Muscle layer of colon (tissue), 2 donors: ENCODE results near the gene COBL.

Source experiments
- H3K27ac ChIP-seq: one replicate; pipeline ENCODE4 v1.7.0; 2013; ENCODE audit warnings: low read depth, mild to moderate bottlenecking, low read length, moderate library complexity
- H3K27me3 ChIP-seq, 2 donors: one replicate each; pipeline ENCODE4 v1.7.0; 2013; ENCODE audit warnings: low read length in 2 of 2, mild to moderate bottlenecking in 2 of 2; ENCODE audit not compliant: insufficient read depth in 2 of 2, control insufficient read depth in 1 of 2
- H3K36me3 ChIP-seq: one replicate; pipeline ENCODE4 v1.7.0; 2013; ENCODE audit warnings: mild to moderate bottlenecking, low read length; ENCODE audit not compliant: insufficient read depth
- H3K4me1 ChIP-seq: one replicate; pipeline ENCODE4 v1.7.0; 2013; ENCODE audit warnings: mild to moderate bottlenecking, low read length; ENCODE audit not compliant: insufficient read depth
- H3K4me3 ChIP-seq, 2 donors: one replicate each; pipeline ENCODE4 v1.7.0; 2013; ENCODE audit warnings: low read length in 2 of 2, low read depth in 1 of 2, mild to moderate bottlenecking in 1 of 2, moderate library complexity in 1 of 2
- H3K9ac ChIP-seq: one replicate; pipeline ENCODE4 v1.7.0; 2013; ENCODE audit warnings: low read length
- H3K9me3 ChIP-seq: one replicate; pipeline ENCODE4 v1.7.0; 2013; ENCODE audit warnings: mild to moderate bottlenecking, low read length
- donor health status: abdominal sarcoma.
- donor health status: Adenocarcinoma of cecum.

The COBL gene

GRCh38 chr7:51015581-51015980, 301.0 kb downstream of the COBL start:
- no peaks in the 10 kb centered on the region for H3K27me3 ChIP-seq
- H3K36me3 ChIP-seq: no peaks in the 10 kb centered on the region
- H3K9me3 ChIP-seq: no peaks in the 10 kb centered on the region
- H3K4me3 ChIP-seq: no peak overlapping the region
- H3K27ac ChIP-seq: no peak overlapping the region
- peaks cover 1% of the 10 kb centered on the region for H3K4me1 ChIP-seq
- H3K9ac ChIP-seq: no peak overlapping the region

GRCh38 chr7:51014811-51015210, 301.8 kb downstream of the COBL start:
- no peak overlapping the region for H3K4me3 ChIP-seq
- H3K4me1 ChIP-seq: peaks cover 9% of the 10 kb centered on the region
- no peak overlapping the region for H3K9ac ChIP-seq
- H3K9me3 ChIP-seq: no peaks in the 10 kb centered on the region
- H3K36me3 ChIP-seq: no peaks in the 10 kb centered on the region
- no peak overlapping the region for H3K27ac ChIP-seq
- no peaks in the 10 kb centered on the region for H3K27me3 ChIP-seq

GRCh38 chr7:51013861-51014511, 302.6 kb downstream of the COBL start:
- H3K9me3 ChIP-seq: no peaks in the 10 kb centered on the region
- H3K4me3 ChIP-seq: no peak overlapping the region
- H3K4me1 ChIP-seq: peaks cover 12% of the 10 kb centered on the region
- no peaks in the 10 kb centered on the region for H3K27me3 ChIP-seq
- H3K36me3 ChIP-seq: no peaks in the 10 kb centered on the region
- H3K9ac ChIP-seq: no peak overlapping the region
- H3K27ac ChIP-seq: no peak overlapping the region

GRCh38 chr7:51013218-51013786, 303.3 kb downstream of the COBL start:
- no peaks in the 10 kb centered on the region for H3K36me3 ChIP-seq
- no peak overlapping the region for H3K27ac ChIP-seq
- no peaks in the 10 kb centered on the region for H3K27me3 ChIP-seq
- peaks cover 12% of the 10 kb centered on the region for H3K4me1 ChIP-seq
- H3K9ac ChIP-seq: no peak overlapping the region
- no peak overlapping the region for H3K4me3 ChIP-seq
- H3K9me3 ChIP-seq: no peaks in the 10 kb centered on the region

GRCh38 chr7:51012569-51013217, 303.9 kb downstream of the COBL start:
- Histone ChIP-seq H3K9ac (no peak overlapping the region), H3K27me3 (no peaks in the 10 kb centered on the region), H3K27ac (no peak overlapping the region), H3K4me1 (peaks cover 12% of the 10 kb centered on the region), H3K4me3 (no peak overlapping the region), H3K9me3 (no peaks in the 10 kb centered on the region), H3K36me3 (no peaks in the 10 kb centered on the region)

GRCh38 chr7:51011710-51012350, 304.8 kb downstream of the COBL start:
- Histone ChIP-seq H3K4me1 (peaks cover 12% of the 10 kb centered on the region), H3K36me3 (no peaks in the 10 kb centered on the region), H3K9ac (no peak overlapping the region), H3K27me3 (no peaks in the 10 kb centered on the region), H3K4me3 (no peak overlapping the region), H3K9me3 (no peaks in the 10 kb centered on the region), H3K27ac (no peak overlapping the region)

GRCh38 chr7:51010534-51010933, 306.1 kb downstream of the COBL start:
- no peaks in the 10 kb centered on the region for H3K27me3 ChIP-seq
- H3K9ac ChIP-seq: no peak overlapping the region
- H3K4me3 ChIP-seq: no peak overlapping the region
- no peak overlapping the region for H3K27ac ChIP-seq
- no peaks in the 10 kb centered on the region for H3K9me3 ChIP-seq
- peaks cover 12% of the 10 kb centered on the region for H3K4me1 ChIP-seq
- H3K36me3 ChIP-seq: no peaks in the 10 kb centered on the region

- H3K27ac ChIP-seq: no peak overlapping the region
- H3K36me3 ChIP-seq: no peaks in the 10 kb centered on the region
- H3K9ac ChIP-seq: no peak overlapping the region
- H3K9me3 ChIP-seq: no peaks in the 10 kb centered on the region
- no peaks in the 10 kb centered on the region for H3K27me3 ChIP-seq
- peaks cover 12% of the 10 kb centered on the region for H3K4me1 ChIP-seq
- H3K4me3 ChIP-seq: no peak overlapping the region
Measured at GRCh38 chr7:51009716-51010496, 306.7 kb downstream of the COBL start.

GRCh38 chr7:51007551-51008505, 308.8 kb downstream of the COBL start:
- Histone ChIP-seq H3K27me3 (no peaks in the 10 kb centered on the region), H3K27ac (no peak overlapping the region)

GRCh38 chr7:51006483-51007235, 309.9 kb downstream of the COBL start:
- Histone ChIP-seq H3K4me1 (peaks cover 12% of the 10 kb centered on the region), H3K4me3 (no peak overlapping the region), H3K27ac (no peak overlapping the region), H3K36me3 (no peaks in the 10 kb centered on the region), H3K9ac (no peak overlapping the region), H3K27me3 (no peaks in the 10 kb centered on the region), H3K9me3 (no peaks in the 10 kb centered on the region)

More at GRCh38 chr7:51007551-51008505, 308.8 kb downstream of the COBL start:
- Histone ChIP-seq H3K4me3 (no peak overlapping the region), H3K9me3 (no peaks in the 10 kb centered on the region), H3K9ac (no peak overlapping the region), H3K36me3 (no peaks in the 10 kb centered on the region), H3K4me1 (peaks cover 12% of the 10 kb centered on the region)
